ENCODE results near the gene TRIM28.

The TRIM28 gene

DNA sequence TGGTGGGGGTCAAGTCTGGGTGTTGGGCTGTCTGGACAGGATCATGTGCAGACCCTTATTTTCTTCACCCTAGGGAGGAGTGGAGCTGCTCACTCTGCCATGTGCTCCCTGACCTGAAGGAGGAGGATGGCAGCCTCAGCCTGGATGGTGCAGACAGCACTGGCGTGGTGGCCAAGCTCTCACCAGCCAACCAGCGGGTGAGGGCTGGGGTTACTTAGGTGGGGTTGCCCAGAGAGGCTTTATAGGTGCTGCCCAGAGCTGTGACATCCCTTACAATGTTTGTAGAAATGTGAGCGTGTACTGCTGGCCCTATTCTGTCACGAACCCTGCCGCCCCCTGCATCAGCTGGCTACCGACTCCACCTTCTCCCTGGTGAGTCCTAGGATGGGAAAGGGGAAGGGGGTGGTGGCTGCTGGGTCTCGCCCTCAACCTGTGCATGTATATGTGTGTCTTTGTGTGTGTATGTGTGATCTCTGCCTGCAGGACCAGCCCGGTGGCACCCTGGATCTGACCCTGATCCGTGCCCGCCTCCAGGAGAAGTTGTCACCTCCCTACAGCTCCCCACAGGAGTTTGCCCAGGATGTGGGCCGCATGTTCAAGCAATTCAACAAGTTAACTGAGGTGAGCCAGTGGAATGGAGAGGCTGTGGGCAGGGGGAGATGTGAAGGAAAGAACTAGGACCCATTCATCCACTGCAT lies 5.9 kb downstream of the TRIM28 start:
- no peak for DNase-seq

DNA sequence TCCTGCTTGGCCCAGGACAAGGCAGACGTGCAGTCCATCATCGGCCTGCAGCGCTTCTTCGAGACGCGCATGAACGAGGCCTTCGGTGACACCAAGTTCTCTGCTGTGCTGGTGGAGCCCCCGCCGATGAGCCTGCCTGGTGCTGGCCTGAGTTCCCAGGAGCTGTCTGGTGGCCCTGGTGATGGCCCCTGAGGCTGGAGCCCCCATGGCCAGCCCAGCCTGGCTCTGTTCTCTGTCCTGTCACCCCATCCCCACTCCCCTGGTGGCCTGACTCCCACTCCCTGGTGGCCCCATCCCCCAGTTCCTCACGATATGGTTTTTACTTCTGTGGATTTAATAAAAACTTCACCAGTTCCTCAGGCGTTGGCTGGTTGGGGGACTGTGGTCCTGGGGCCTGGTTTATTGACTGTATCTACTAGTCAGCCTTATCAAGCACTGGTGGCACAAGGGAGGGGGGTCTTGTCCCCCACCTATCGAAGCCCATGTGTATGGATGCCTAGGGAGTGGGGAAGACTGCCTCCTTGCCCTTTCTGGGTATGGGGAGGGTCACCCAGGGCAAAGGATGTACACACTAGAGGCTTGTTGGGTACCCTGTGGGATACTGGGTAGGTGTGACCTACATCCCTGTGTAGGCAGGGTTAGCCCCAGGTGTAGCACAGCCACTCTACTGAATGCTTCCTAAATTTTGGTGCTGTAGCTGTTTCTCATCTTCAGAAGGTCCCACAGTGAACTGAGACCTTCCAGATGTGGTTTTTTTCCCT lies 6.7 kb downstream of the TRIM28 start:
- DNase-seq: no peak

DNA sequence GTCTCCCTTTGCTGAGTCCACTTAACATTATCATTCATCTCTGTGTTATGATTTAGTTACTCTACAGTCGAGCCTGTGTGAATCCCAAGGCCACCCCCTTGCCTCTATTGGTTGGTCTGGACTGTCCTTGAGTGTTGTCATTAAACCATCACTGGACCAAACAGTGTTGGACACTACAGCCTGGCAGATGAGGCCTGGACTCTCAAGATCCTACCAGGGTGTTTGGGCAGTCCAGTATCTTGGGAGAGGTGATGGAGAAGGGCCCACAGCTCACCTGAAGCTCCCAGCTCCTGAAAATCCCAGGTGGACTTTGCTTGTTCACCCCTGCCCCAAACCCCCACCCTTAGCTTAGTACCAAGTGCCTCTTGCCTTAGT lies 7.2 kb downstream of the TRIM28 start:
- no peak for DNase-seq

DNA sequence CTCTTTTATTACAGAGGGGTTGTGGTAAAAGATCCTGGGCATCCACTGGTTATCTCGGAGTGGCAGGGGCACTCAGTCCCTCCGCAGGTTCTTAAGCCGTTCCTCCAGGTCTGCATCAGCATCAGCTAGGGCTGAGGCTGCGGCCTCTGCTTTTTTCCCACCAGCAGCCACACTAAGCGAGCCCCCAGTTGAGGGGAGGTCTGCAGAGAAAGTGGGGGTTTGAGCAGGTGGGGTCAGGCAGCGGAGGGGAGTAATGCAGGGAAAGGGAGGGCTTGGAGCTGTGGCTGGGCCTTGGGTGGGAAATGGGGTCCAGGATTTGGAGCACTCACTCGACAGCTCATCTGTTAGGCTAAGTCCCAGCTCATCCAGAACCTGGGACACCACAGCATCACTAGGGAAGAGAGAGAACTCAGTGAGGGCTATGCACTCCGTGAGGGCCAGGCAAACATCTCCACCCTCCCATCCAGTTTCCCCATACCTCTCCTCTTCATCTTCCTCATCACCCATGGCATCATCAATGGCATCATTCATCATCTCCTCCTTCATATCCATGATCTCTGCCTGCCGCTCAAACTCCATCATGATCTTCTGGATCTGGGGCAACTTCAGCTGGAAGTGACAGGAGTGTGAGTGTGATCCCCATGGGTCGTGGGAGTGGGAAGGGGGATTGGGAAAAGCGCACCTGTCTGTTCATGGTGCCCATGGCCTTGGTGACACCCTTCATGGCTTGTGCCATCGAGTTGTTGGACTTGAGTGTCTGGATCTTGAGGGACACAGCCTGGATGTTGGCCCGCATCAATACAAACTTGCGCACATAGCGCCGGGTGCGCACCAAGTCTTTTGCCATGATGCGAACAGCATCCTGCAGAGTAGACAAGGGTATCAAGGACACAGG lies 8.0 kb downstream of the TRIM28 start:
- DNase-seq: no peak

DNA sequence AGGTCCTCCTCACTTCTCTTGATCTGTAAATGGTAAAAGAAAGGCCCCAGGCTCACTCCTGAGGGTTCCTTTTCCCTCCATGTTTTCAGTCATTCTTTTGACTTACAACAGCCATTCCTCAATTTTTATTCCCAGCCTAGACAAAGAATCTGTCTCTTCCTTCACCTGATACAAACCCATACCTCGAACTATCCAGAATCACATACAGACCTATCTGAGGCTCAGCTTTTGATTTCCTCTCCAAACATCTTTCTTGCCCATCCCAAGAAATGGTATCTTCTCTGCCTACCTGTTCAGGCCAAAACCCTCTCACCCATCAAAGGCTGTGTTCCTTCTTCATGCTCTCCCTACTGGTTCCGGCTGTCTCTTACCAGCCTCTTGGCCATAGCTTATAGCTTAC lies 8.8 kb downstream of the TRIM28 start:
- DNase-seq: no peak

DNA sequence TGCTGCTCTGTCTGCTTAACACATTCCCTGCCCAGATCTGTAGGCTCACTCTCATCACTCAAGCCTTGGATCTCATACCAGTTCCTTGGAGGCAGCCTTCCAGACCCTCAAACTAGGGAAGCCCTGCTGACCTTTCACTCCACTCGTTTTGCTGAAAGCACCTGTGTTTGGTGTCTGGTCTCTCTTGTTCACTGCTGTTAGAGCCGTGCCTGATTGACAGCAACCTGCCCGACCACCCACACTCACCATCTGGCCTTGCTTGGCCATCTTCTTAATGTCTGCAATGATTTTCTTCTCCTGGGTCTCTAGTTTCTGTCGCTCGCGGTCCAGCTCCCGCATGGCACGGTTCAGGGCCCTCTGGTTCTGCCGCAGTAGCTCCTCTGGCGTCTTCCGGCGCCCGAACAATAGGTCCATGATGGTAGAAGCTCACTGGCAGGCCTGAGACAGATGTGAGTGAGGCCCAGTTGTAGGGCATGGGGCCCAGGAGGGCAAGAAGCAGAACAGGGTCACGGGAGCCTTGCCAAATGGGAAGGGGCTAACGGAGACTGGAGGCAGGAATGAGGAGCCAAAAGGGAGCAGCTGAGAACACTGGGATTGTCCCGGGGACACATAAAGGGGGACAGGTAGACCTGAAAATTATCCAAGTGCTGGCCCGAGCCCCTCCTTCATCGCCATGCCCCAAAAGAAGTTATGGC lies 10.1 kb downstream of the TRIM28 start:
- DNase-seq: no peak

DNA sequence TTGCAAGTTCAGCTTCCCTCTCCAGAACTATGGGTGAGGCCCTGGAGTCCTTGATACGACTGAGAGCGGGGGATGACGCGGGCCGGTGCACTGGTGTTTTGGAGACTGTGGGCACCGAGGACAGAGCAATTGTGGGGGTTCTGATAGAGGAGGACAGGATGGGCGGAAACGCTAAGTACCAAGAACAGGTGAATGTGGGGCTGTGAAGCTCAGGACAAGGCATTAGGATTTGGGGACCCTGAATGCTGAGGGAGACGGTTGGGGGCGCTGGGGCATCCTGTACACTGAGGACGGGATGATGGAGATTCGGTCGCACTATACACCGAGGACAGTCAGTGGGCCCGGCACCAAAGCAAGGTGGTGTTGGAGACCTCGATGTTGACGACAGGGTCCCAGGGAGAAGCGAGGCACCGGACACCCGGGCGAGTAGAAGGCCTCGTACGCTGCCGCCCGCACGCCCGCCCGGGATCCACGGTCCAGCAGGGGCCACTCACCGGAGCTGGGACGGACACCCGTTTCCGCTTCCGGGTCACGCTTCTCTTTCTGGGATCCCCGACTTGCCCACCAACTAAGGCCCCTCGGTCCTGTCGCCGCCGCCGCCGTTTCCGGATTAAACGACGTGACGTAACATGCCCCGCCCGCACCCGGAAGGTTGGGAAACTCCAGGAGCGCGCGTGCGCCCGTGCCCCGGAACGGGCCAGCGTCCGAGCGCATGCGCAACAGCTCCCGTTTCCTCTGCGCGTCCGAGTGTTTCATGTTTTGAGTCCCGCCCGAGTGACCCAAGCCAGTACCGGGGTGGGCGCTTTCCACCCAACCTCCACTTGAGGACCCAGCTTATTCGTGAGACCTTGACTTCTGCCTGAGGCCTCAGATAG lies 10.9 kb downstream of the TRIM28 start, which contains the start of gene CHMP2A:
CHMP2A (minus strand) TSS at position 612 of the 875 bp plus-strand sequence. CDS start 893 bp downstream, outside the sequence.
- peak; percentile 98 for DNase-seq

DNA sequence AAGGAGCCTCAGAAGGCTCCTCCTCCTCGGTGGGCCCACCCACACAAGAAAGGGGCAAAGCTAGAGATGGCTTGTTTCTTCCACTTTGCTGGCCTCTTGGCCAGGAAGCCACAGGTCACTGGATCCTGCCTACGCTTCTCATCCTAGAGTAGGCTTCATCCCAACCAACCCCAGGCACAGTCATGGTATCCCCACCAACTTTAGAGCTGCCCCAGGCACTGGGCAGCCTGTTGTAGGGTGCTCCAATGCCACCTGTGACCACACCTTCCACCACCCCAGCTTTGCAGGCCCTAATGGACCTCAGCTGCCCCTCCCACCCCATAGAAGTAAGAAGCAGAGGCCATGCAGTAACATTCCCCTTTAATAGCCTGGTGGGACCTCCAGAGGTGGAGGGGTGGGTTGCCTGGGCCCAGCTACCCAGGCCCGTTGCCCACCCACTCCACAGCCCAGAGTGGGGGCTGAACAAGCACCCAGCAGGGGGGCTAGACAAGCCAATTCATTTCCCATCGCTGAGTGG lies 11.6 kb downstream of the TRIM28 start:
- DNase-seq: no peak

DNA sequence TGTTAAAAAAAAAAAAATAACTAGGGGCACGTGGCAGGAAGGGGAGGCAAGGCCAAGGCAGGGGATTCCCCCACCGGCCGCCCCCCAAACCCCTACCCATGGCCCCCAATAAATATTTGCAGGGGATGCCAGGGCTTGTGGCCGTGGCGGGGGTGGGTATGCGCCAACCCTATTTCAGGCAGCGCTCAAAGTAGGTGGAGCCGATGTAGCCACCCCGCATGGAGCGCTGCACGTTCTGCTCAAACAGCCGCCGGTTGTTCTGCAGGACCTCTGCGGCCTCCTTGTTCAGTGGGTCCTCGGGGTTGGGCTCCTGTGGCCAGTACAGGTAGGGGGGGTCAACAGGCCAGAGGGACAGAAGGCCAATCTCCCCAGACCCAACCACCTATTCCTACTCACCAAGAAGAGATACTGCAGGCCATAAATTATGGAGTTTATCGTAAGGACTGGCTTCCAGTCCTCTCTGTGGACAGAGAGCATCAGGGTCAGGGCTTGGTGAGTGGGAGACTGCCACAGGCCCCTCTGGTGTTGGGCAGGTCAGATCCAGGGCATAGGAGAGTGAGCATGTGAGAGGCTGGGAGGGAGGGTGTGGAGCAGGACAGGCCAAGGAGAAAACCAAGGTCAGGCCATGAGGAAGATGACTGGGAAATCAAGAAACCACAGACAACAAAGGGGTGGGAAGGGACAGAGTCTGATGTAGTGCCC lies 12.2 kb downstream of the TRIM28 start:
- no peak for DNase-seq

DNA sequence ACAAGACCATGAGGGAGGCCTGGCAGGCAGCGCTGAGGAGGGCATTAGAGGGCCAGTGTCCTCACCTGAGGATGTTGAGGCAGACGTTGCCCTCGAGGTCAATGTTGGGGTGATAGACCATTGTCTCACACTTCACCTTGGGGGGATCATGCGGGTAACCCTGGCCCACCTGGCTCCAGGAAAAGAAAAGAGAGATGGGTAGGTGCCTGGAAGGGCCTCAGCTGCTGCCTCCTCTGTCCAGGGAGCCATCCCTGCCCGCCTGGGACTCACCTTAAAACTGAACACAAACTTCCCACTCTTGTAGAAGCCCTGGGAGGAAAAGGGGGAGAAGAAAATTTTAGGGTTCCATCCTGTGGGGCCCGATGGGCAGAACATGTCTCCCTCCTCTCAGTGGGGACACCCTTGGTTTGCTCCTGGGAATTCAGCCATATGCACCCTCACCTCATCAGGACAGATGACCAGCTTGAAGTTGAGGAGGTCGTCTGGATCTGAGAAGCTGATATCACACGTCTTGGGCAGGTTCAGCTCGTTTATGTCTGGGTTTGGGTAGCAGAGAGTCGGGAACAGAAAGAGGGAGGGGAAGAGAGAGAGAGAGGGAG lies 12.9 kb downstream of the TRIM28 start:
- DNase-seq: no peak

DNA sequence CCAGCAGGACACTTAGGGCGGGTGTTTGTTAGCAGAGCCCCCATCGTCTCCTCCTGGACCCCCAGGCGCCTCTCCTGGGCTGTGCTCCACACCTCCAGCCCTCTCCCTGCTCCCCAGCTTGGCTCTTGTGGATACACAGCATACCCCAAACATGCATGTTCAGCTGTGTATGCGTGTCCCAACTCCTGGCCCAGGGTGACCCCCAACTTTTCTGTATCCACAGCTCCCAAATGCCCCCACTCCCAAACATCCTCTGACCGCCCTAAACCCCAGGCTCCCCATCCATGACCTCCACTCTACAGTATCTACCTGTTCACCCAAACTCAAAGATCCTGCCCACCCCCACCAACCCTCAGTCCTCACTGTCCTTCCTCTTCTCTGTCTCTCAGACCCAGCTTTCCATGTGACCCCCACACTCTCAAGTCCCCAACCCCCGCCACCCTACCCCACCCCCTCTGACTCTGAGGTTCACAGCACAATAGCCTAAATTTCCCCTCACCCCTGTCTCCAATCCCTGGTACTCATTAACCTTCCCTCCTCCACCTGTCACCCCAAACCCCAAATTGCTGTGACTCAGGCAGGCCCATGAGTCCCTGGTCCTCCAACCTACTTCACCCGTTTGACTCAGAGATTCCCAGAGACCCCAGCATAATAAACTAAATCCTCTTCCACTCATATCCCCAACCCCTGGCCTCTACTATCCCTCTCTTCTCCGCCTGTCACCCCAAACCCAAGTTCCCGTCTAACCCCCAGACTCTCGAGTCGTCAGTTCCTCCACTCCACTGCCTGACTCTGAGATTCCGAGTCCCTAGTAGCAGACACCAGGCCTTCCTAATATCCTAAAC lies 13.6 kb downstream of the TRIM28 start:
- DNase-seq: no peak

DNA sequence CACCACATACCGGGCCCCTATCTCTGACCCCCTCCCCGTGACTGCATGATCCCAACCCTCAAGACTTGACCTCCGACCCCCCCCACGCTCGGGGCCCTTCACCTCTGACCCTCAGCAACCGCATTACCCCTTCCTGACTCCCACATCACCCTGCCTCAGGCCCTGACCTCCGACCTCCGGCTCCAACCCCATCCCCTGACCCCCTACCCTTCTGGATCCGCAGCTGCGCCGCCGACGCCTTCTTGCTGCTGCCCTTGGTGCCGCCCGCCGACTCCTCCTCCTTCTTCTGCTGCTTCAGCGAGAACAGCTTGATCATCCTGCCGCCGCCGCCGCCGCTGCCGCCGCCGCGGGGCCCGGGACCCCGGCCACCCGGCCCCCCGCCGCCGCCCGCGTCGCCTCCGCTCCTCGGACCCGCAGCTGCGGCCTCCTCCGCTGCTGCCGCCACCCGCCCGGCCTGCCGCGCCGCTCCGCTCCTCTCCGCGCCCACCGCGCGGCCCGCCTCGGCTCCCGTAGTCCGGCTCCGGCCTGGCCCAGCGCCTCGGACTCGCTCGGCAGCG lies 14.3 kb downstream of the TRIM28 start, which contains the start of gene UBE2M:
UBE2M (minus strand) TSS at position 546 of the 557 bp plus-strand sequence; CDS start at position 316, 230 bp downstream.
- DNase-seq: no peak

DNA sequence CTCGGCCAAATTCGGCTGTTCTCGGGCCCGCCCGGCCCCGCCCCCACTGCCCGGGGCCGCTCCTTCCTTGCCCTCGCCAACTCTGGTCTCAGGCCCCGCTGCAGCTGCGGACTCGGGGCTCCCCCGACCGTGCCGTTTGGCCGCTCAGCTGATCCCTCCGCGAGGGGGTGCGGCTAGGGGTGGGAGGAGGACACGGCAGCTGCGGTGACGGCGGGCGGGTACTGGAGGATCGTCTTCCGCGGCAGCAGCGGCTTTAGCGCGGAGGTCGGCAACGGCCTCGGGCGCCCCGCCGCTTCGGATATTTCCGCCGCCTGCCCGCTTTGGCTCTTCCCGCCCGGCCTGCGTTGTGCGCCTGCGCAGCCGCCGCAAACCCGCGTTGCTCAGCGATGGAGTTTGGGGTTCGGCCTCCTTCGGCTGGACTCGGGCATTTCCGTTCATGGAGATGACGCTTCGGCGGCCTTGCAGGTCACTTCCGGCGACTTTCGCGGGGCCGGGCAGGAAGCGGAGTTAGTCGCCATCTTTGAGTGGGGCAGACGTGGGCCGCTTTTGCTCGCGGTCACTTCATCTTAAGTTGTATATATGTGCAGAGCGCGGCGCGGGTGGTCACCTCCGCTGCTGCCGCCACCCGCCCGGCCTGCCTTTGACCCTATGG lies 14.9 kb downstream of the TRIM28 start:
- DNase-seq: peak; percentile 100

DNA sequence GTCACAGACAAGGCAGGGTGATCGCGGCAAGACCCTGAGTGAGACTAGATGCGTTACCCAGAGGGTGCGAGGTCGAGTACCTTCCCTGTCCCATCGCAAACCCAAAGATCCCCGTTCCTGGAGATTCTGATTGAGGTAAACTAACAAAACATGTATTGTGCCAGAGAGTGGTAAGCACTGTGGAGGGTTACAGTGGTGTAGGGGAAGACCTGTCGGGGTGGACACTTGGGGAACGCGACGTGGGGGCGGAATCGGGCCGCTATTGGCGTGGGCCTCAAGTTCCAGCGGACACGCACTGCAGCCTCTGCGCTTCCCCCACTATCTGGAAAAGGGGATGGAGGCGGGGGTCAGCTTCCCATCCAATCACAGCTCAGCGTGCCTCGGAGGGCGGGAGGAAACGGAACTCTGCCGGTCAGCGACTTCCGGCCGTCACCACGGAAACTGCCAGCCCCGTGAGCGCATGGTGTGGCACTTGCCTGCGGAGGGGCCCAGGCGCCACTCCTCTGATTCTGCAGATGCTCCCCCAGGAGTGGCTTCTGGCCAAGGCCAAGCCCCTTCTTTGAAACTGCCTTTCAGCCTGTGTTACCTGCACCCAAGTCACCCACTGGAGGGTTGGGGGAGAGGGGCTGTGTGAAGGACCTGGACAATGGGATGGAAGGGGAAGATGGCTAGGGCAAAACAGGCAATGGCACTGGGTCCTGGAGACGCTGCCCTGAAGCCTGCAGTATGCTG lies 15.6 kb downstream of the TRIM28 start:
- DNase-seq: peak; percentile 66

DNA sequence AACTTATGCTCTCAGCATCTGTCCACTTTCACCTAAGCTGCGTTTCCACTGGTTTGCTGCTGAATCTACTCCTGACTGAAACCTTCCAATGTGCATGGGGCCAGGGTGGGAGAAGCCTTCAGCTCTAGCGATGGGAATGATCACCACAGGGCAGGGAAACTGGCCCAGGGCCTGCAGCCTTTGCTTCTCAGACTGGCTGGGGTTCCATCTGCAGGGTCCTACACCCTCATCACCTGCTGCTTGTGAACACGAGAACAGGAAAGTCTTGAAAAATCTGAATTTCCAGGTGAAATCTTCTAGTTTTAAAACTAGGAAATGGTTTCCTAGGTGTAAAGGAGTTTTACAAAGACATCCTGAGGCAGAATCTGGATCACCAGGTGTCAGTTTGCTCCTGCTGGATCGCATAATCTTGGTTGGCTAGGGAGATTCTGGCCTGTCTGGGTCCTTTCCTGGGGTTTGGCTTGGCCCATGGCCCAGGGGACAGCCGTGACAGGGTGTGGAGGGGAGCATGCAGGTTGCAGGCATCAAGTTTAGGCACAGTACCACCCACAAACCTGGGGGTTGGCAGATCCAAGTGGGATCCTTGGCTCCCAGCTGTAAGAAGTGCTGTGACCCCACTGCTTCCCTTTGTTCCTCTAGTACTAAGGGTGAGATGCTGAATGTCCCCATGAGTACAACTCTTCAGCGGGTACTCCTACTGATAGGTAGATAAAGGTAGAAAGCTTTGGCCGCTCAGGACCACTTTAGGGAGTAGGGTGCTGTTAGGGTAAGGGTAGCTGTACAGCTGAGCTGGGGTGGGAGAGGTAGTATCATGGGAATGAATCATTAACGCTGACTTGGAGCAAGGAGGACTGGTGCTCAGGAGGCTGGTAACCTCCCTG lies 16.4 kb downstream of the TRIM28 start:
- no peak for DNase-seq

DNA sequence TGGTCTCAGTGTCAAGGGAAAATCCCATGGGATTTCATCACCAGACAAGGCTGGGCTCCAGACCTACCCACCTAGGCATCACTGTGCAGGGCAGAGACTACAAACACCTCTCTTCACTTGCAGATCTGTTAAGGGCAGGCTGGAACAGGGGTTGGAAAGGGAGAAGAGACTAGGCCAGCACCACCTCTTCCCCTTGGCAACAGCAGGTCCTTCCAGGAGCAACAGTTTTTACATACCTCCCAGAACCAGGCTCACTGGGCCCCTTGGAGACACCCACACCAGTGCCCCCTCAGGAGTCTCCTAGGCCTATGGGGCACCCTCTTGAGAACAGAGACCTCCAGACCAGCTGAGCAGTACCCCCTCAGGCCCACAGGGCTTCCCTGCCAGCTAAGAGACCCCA lies 17.1 kb downstream of the TRIM28 start:
- DNase-seq: no peak
